ENCODE measurements around the gene NFKBIL1.

DNA sequence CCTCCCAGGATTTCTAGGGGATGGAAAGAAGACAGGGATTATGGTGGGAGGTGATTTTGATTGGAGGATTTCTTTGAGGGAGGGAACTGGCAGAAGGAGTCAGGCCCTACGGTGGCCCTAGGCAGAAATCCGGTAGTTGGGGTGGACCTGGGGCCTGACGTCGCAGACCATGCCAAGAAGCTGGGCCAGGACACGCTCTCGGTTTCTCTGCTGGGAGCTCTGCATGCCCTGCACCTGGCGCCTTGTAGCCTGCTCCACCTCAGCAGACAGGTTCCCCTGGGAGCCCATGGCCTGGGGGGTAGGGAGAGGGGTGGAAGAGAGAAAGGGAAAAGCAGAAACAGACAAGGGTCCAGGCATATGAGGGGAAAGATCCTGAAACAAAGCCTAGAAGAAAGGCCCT lies 2.1 kb upstream of the NFKBIL1 start:
- TF ChIP-seq POLR2A (IDR thresholded peaks at IDR 0.05; ENCODE audit: low read depth, low read length) (no peak), SMC3 (IDR thresholded peaks at IDR 0.05; ENCODE audit: low read depth, low read length) (no peak), NFE2L2 (IDR thresholded peaks at IDR 0.05; ENCODE audit: low read depth, low read length) (no peak)
- TF ChIP-seq, protein P1, sequence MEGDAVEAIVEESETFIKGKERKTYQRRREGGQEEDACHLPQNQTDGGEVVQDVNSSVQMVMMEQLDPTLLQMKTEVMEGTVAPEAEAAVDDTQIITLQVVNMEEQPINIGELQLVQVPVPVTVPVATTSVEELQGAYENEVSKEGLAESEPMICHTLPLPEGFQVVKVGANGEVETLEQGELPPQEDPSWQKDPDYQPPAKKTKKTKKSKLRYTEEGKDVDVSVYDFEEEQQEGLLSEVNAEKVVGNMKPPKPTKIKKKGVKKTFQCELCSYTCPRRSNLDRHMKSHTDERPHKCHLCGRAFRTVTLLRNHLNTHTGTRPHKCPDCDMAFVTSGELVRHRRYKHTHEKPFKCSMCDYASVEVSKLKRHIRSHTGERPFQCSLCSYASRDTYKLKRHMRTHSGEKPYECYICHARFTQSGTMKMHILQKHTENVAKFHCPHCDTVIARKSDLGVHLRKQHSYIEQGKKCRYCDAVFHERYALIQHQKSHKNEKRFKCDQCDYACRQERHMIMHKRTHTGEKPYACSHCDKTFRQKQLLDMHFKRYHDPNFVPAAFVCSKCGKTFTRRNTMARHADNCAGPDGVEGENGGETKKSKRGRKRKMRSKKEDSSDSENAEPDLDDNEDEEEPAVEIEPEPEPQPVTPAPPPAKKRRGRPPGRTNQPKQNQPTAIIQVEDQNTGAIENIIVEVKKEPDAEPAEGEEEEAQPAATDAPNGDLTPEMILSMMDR (conservative IDR thresholded peaks at IDR 0.05; ENCODE audit: low read depth, low read length): no peak
- TF ChIP-seq, protein P2, sequence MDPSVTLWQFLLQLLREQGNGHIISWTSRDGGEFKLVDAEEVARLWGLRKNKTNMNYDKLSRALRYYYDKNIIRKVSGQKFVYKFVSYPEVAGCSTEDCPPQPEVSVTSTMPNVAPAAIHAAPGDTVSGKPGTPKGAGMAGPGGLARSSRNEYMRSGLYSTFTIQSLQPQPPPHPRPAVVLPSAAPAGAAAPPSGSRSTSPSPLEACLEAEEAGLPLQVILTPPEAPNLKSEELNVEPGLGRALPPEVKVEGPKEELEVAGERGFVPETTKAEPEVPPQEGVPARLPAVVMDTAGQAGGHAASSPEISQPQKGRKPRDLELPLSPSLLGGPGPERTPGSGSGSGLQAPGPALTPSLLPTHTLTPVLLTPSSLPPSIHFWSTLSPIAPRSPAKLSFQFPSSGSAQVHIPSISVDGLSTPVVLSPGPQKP (IDR thresholded peaks at IDR 0.05; ENCODE audit: borderline replicate concordance, low read depth, low read length): no peak

All from IMR-90 (cell line).